A673 (cell line): ENCODE results near the gene MFSD2A. TPM values are rescaled to one million over a fixed set of nuclear protein-coding genes. Genes with fewer than 3 reads are reported as not detected.

Experiments
- BruUV-seq: library from RNA; stranded (reverse); fragments of 400-500 nt; replicated peaks from 2 replicates; lab custom pipeline; 2021; lab: Mats Ljungman, UMichigan
- CTCF ChIA-PET: fragments of 300-600 bp; sonication (Branson Sonifier 250); formaldehyde crosslinking; loops from one replicate; lab custom pipeline; 2022; ENCODE audit warnings: antibody characterized with exemption; lab: Charles Lee
- POLR2A ChIA-PET: fragments of 300-600 bp; sonication (Branson Sonifier 250); formaldehyde crosslinking; loops from one replicate; lab custom pipeline; 2022; ENCODE audit warnings: antibody characterized with exemption; ENCODE audit not compliant: low non-redundant PET; lab: Charles Lee
- DNase-seq: peaks from one replicate; pipeline ENCODE4 v3.0.0-alpha.2; 2015; ENCODE audit warnings: low spot score
- H3K27ac ChIP-seq: fragments of 200-600 bp; sonication (generic); 2 replicates; pipeline ENCODE4 v1.5.1; 2016; ENCODE audit warnings: mixed run types, low read depth, mild to moderate bottlenecking, mixed read lengths, antibody characterized with exemption, low read length; ENCODE audit not compliant: poor library complexity, severe bottlenecking
- H3K27me3 ChIP-seq: fragments of 200-600 bp; sonication (generic); replicated peaks from 2 replicates; pipeline ENCODE4 v1.6.1; 2017; ENCODE audit warnings: mixed run types, low read depth, mild to moderate bottlenecking, mixed read lengths, antibody characterized with exemption, low read length; ENCODE audit not compliant: insufficient read depth, poor library complexity
- H3K36me3 ChIP-seq: fragments of 200-600 bp; sonication (generic); 2 replicates; pipeline ENCODE4 v1.6.1; 2016; ENCODE audit warnings: mixed run types, mild to moderate bottlenecking, mixed read lengths, antibody characterized with exemption, low read length; ENCODE audit not compliant: insufficient read depth, poor library complexity, severe bottlenecking
- H3K4me1 ChIP-seq: fragments of 200-600 bp; sonication (generic); 2 replicates; pipeline ENCODE4 v1.6.1; 2017; ENCODE audit warnings: mixed run types, mild to moderate bottlenecking, mixed read lengths, antibody characterized with exemption, low read length; ENCODE audit not compliant: insufficient read depth, poor library complexity, severe bottlenecking
- H3K4me3 ChIP-seq: fragments of 200-600 bp; sonication (generic); 2 replicates; pipeline ENCODE4 v1.5.1; 2016; ENCODE audit warnings: low read depth, mixed run types, mild to moderate bottlenecking, mixed read lengths, low read length; ENCODE audit not compliant: poor library complexity, severe bottlenecking
- H3K9me3 ChIP-seq: fragments of 200-600 bp; sonication (generic); 2 replicates; pipeline ENCODE4 v1.6.1; 2016; ENCODE audit warnings: mixed run types, low read depth, mild to moderate bottlenecking, mixed read lengths, antibody characterized with exemption, low read length; ENCODE audit not compliant: poor library complexity, severe bottlenecking
- EZH2 ChIP-seq: fragments of 200-600 bp; sonication (generic); IDR thresholded peaks from 2 replicates; pipeline ENCODE4 v1.6.1; 2017; ENCODE audit warnings: borderline replicate concordance, low read depth, mild to moderate bottlenecking, mixed read lengths, antibody characterized with exemption, low read length; ENCODE audit not compliant: poor library complexity, severe bottlenecking
- intact Hi-C: fragments of 100-400 bp; cut with micrococcal nuclease; formaldehyde crosslinking; loops from one replicate; pipeline ENCODE4 v1.10.0; 2022; ENCODE audit not compliant: unreplicated experiment
- total RNA-seq: library from RNA; stranded (reverse); gene quantifications from 2 replicates; pipeline ENCODE4 v1.2.3, GENCODE V29; 2021
- TF ChIP-seq, protein P1 (sequence below): fragments of 300-800, 200-600 bp; sonication (generic); conservative IDR thresholded peaks from 2 replicates; pipeline ENCODE4 v1.5.1; 2017; ENCODE audit warnings: low read depth, mild to moderate bottlenecking, antibody characterized with exemption, low read length, moderate library complexity, mixed read lengths

Gene MFSD2A
- total RNA-seq, 1 experiment from 2014 or later: 7.4 TPM

DNA sequence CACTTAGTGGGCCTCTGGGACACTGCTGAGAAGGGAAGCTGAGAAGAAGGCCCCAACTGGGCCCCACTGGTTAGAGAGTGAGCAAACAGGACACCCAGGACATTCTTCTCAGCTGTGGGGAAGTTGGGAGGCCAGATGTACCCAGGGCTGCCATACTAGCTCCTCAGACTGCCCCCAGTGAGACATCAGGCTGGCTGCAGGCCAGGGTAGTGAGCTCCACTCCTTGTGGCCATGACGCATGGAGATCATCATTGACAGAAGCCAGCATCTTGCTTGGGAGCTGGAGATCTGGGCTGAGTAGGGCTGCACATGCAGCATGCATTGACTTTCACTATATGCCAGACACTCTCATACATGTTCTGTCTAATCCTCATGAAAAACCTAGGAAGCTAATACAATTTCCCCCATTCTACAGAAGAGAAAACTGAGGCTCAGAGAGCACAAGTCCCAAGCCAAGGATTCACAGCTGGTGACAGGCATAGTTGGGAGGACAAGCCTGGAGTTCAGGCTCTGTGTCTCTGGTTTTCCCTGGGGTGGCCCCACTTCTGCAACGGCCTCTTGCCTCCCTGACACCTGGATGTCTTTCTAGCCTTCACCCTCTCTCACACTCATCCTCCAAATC is 29.1 kb upstream of the MFSD2A start:
- no peak for DNase-seq
- intact Hi-C loops: no loop called here
- Histone ChIP-seq H3K4me1 (no peaks in the 10 kb centered on the region), H3K27ac (no peak overlapping the region), H3K27me3 (no peaks in the 10 kb centered on the region), H3K36me3 (no peaks in the 10 kb centered on the region), H3K9me3 (no peaks in the 10 kb centered on the region), H3K4me3 (no peak overlapping the region)
- CTCF ChIA-PET: no interaction called here
- no TSS peak for BruUV-seq
- no peak for TF ChIP-seq EZH2
- TF ChIP-seq, protein P1, sequence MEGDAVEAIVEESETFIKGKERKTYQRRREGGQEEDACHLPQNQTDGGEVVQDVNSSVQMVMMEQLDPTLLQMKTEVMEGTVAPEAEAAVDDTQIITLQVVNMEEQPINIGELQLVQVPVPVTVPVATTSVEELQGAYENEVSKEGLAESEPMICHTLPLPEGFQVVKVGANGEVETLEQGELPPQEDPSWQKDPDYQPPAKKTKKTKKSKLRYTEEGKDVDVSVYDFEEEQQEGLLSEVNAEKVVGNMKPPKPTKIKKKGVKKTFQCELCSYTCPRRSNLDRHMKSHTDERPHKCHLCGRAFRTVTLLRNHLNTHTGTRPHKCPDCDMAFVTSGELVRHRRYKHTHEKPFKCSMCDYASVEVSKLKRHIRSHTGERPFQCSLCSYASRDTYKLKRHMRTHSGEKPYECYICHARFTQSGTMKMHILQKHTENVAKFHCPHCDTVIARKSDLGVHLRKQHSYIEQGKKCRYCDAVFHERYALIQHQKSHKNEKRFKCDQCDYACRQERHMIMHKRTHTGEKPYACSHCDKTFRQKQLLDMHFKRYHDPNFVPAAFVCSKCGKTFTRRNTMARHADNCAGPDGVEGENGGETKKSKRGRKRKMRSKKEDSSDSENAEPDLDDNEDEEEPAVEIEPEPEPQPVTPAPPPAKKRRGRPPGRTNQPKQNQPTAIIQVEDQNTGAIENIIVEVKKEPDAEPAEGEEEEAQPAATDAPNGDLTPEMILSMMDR: no peak
- POLR2A ChIA-PET: no interaction called here

- Histone ChIP-seq H3K9me3 (no peaks in the 10 kb centered on the region), H3K36me3 (no peaks in the 10 kb centered on the region), H3K27ac (no peak overlapping the region), H3K4me1 (no peaks in the 10 kb centered on the region), H3K4me3 (no peak overlapping the region), H3K27me3 (no peaks in the 10 kb centered on the region)
- no peak for DNase-seq
- no TSS peak for BruUV-seq
- POLR2A ChIA-PET: interaction anchor here (0.5 kb wide), 1 partner anchor 19 kb away, joined by 3 read pairs; no protein-coding TSS in a partner anchor
- intact Hi-C loops: no loop called here
- CTCF ChIA-PET: no interaction called here
- TF ChIP-seq, protein P1: no peak
- no peak for TF ChIP-seq EZH2
Observed at GRCh38 chr1:39926343-39926793, 28.6 kb upstream of the MFSD2A start.

DNA sequence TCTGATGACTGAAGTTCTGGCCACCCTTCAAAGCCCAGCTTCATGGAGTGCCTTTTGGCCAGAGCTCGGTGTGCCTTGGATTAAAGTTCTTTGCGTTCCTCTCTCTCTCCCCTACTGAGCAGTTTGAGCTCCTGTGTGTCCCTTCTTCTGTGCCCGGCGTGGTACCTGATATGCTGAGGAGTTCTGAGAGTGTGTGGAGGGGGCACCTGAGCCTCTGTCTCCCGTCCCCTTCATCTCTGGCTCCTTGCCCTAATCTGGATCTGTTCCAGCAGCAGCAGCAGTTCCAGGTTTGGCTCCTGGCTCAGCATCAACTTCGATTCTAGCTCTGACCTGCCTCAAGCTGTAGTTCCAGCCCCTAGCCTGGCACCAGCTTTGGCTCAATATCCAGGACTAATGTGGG is 28.1 kb upstream of the MFSD2A start:
- intact Hi-C loops: no loop called here
- H3K9me3 ChIP-seq: no peaks in the 10 kb centered on the region
- no peaks in the 10 kb centered on the region for H3K4me1 ChIP-seq
- DNase-seq: no peak
- no peak overlapping the region for H3K4me3 ChIP-seq
- ChIA-PET POLR2A (interaction anchor here (0.5 kb wide), 1 partner anchor 19 kb away, joined by 3 read pairs; no protein-coding TSS in a partner anchor), CTCF (no interaction called here)
- no peaks in the 10 kb centered on the region for H3K27me3 ChIP-seq
- BruUV-seq: no TSS peak
- no peak for TF ChIP-seq EZH2
- TF ChIP-seq, protein P1: no peak
- no peaks in the 10 kb centered on the region for H3K36me3 ChIP-seq
- H3K27ac ChIP-seq: no peak overlapping the region
